ENCODE measurements around the gene OBI1. TPM values are rescaled to one million over a fixed set of nuclear protein-coding genes. Genes with fewer than 3 reads are reported as not detected.

OBI1 gene
- total RNA-seq, 4 donors from 2014 or later = 5.3 to 10.6 (median 6.7) TPM

- Histone ChIP-seq H3K36me3 (no peaks in the 10 kb centered on the region), H3K4me1 (peaks cover 39% of the 10 kb centered on the region), H3K27ac (no peak overlapping the region), H3K4me3 (no peak overlapping the region), H3K27me3 (peaks cover 97% of the 10 kb centered on the region), H3K9me3 (no peaks in the 10 kb centered on the region)
- WGBS = 17% methylated on average over 3 of the region's 3 CpGs
- no peak for DNase-seq (ENCODE audit: low spot score in 2 of 2)
- TF ChIP-seq POLR2A (IDR thresholded peaks at IDR 0.05) (no peak), CTCF (IDR thresholded peaks at IDR 0.05) (no peak), EP300 (IDR thresholded peaks at IDR 0.05) (no peak), POLR2AphosphoS5 (IDR thresholded peaks at IDR 0.05) (no peak)
Measured at GRCh38 chr13:78598116-78598781, 60.7 kb downstream of the OBI1 start.

- H3K27ac ChIP-seq = no peak overlapping the region
- DNase-seq (ENCODE audit: low spot score in 2 of 2) = no peak
- peaks cover 33% of the 10 kb centered on the region for H3K4me1 ChIP-seq
- H3K9me3 ChIP-seq = no peaks in the 10 kb centered on the region
- peaks cover 97% of the 10 kb centered on the region for H3K27me3 ChIP-seq
- 20% methylated on average over 7 of the region's 7 CpGs for WGBS
- H3K36me3 ChIP-seq = no peaks in the 10 kb centered on the region
- no peak overlapping the region for H3K4me3 ChIP-seq
- TF ChIP-seq POLR2AphosphoS5 (IDR thresholded peaks at IDR 0.05) (no peak), POLR2A (IDR thresholded peaks at IDR 0.05) (no peak), EP300 (IDR thresholded peaks at IDR 0.05) (no peak), CTCF (IDR thresholded peaks at IDR 0.05) (no peak)
Measured at GRCh38 chr13:78597602-78597932, 61.4 kb downstream of the OBI1 start.

GRCh38 chr13:78596736-78597601, 62.0 kb downstream of the OBI1 start:
- DNase-seq (ENCODE audit: low spot score in 2 of 2) = no peak
- H3K27ac ChIP-seq = no peak overlapping the region
- no peaks in the 10 kb centered on the region for H3K36me3 ChIP-seq
- TF ChIP-seq EP300 (IDR thresholded peaks at IDR 0.05) = no peak
- no peak for TF ChIP-seq POLR2AphosphoS5 (IDR thresholded peaks at IDR 0.05)
- TF ChIP-seq CTCF (IDR thresholded peaks at IDR 0.05) = no peak
- no peak for TF ChIP-seq POLR2A (IDR thresholded peaks at IDR 0.05)
- no peak overlapping the region for H3K4me3 ChIP-seq
- H3K27me3 ChIP-seq = peaks cover 98% of the 10 kb centered on the region
- peaks cover 28% of the 10 kb centered on the region for H3K4me1 ChIP-seq
- 13% methylated on average over 50 of the region's 50 CpGs for WGBS
- no peaks in the 10 kb centered on the region for H3K9me3 ChIP-seq

GRCh38 chr13:78596399-78596735, 62.6 kb downstream of the OBI1 start:
- no peak overlapping the region for H3K27ac ChIP-seq
- H3K4me1 ChIP-seq = peaks cover 24% of the 10 kb centered on the region
- no peaks in the 10 kb centered on the region for H3K36me3 ChIP-seq
- H3K27me3 ChIP-seq = peaks cover 100% of the 10 kb centered on the region
- peak overlapping the region; percentile 24 for H3K4me3 ChIP-seq
- TF ChIP-seq EP300 (IDR thresholded peaks at IDR 0.05) (no peak), CTCF (IDR thresholded peaks at IDR 0.05) (no peak), POLR2A (IDR thresholded peaks at IDR 0.05) (no peak), POLR2AphosphoS5 (IDR thresholded peaks at IDR 0.05) (no peak)
- no peak for DNase-seq (ENCODE audit: low spot score in 2 of 2)
- 2% methylated on average over 21 of the region's 22 CpGs for WGBS
- no peaks in the 10 kb centered on the region for H3K9me3 ChIP-seq
